ENCODE results near the gene GHRH.

DNA sequence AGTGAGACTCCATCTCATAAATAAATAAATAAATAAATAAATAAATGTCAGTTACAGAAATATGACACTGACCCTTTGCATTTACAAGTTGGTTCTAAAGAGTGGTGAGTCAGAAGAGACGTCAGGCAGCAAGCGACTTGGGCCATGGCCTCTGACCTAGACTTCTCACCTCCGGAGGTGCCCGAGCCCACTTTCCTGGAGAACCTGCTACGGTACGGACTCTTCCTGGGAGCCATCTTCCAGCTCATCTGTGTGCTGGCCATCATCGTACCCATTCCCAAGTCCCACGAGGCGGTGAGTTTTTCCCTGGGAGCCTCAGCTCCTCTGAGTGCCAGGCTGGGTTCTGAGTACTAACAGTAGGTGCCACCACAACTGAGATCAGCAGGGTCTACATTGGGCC, 39.5 kb upstream of the GHRH start:
- TF ChIP-seq POLR2A (IDR thresholded peaks at IDR 0.05; ENCODE audit: low read depth, low read length) (no peak), POLR2AphosphoS5 (IDR thresholded peaks at IDR 0.05; ENCODE audit: low read depth, low read length) (no peak)
